ENCODE measurements around the gene SLC6A1. TPM values are rescaled to one million over a fixed set of nuclear protein-coding genes. Genes with fewer than 3 reads are reported as not detected.

SLC6A1 gene
- total and polyA plus RNA-seq, 11 donors, result 0.40 to 3.1 (median 1.2) TPM

DNA sequence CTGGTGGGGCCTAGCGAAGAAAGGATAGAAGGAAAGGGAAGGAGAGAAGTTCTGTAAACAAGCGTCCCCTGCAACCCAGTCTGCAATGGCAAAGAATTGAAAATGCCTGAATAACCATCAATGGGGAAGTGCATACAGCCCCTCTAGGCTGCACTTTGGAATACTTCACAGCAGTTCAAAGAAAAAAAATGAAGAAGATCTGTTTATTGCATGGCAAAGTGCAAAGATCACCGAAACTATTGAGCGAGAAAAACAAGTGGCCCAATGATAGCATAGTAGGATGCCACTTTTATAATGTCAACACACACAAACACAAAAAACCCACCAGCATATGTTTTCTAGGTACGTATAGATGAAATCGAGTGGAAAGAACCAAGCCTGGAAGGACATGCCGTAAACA, 13.6 kb upstream of the SLC6A1 start:
- peaks cover 0 to 5% (median 0%) of the 10 kb centered on the region in 12 donors for H3K9me3 ChIP-seq
- no peak for TF ChIP-seq POLR2A (IDR thresholded peaks at IDR 0.05)
- TF ChIP-seq, protein P1, sequence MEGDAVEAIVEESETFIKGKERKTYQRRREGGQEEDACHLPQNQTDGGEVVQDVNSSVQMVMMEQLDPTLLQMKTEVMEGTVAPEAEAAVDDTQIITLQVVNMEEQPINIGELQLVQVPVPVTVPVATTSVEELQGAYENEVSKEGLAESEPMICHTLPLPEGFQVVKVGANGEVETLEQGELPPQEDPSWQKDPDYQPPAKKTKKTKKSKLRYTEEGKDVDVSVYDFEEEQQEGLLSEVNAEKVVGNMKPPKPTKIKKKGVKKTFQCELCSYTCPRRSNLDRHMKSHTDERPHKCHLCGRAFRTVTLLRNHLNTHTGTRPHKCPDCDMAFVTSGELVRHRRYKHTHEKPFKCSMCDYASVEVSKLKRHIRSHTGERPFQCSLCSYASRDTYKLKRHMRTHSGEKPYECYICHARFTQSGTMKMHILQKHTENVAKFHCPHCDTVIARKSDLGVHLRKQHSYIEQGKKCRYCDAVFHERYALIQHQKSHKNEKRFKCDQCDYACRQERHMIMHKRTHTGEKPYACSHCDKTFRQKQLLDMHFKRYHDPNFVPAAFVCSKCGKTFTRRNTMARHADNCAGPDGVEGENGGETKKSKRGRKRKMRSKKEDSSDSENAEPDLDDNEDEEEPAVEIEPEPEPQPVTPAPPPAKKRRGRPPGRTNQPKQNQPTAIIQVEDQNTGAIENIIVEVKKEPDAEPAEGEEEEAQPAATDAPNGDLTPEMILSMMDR (IDR thresholded peaks at IDR 0.05), result no peak
- H3K4me3 ChIP-seq, result no peak overlapping the region
- 93 to 96% (median 95%) methylated on average over 7 of the region's 7 CpGs for WGBS, 4 donors
- H3K36me3 ChIP-seq, result no peaks in the 10 kb centered on the region
- intact Hi-C loops (cut with DNase I), result no loop called here
- no peak overlapping the region for H3K27ac ChIP-seq
- ATAC-seq (no peak), DNase-seq (peak in 1 of 5 donors; percentile 2)
- peaks cover 0 to 8% (median 0%) of the 10 kb centered on the region in 9 donors for H3K27me3 ChIP-seq
- H3K4me1 ChIP-seq, result peaks cover 0 to 25% (median 16%) of the 10 kb centered on the region in 12 donors

DNA sequence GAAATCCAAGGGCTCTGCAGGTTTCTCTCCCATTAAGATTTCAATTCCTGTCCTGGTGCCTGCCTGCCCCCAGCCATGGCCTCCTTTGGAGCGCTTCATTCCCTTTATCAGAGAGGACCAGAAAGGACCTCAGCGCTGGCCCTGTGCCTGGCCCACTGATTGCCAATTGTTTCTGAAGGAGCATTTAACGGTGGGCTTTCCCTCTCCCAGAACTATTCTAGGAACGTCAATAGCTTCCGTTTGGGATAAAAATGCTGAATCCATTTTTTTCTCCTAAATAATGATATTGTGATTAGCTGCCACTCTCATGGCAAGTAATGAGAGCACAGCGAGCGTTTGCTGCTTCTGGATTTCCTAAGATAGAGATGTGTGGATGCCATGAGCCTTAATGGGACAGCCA, 12.2 kb upstream of the SLC6A1 start:
- intact Hi-C loops (cut with DNase I), result loop anchor here in 5 of 10 donors (2.0 to 5.0 kb wide), 2 partner anchors 30 to 33 kb away; no protein-coding TSS in a partner anchor
- H3K4me1 ChIP-seq, result peaks cover 0 to 25% (median 16%) of the 10 kb centered on the region in 12 donors
- H3K27ac ChIP-seq, result no peak overlapping the region
- TF ChIP-seq, protein P1 (IDR thresholded peaks at IDR 0.05), result no peak
- TF ChIP-seq POLR2A (IDR thresholded peaks at IDR 0.05), result no peak
- no peak overlapping the region for H3K4me3 ChIP-seq
- peaks cover 0 to 4% (median 0%) of the 10 kb centered on the region in 9 donors for H3K27me3 ChIP-seq
- no peak for ATAC-seq
- peaks cover 0 to 5% (median 0%) of the 10 kb centered on the region in 12 donors for H3K9me3 ChIP-seq
- no peaks in the 10 kb centered on the region for H3K36me3 ChIP-seq
- no peak for DNase-seq
- 25 to 56% (median 33%) methylated on average over 7 of the region's 7 CpGs for WGBS, 4 donors

DNA sequence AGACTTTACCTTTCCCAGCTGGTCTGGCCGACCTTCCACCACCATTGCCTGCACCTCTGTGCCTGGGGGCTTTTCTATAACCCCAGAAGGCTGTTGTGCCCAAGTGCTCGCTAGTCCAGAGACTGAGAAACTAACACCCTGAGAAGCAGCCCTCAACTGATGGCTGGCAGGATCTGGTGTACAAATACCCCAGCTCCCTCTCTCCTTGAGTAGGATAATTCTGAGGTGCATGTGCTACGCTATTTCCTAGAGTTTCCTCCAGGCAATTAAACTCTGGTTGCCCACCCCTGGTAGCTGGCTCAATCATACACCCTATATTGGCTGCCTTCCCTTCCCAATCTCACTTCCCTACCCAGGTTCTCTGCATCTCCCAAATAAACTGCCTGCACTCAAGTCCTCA, 11.5 kb upstream of the SLC6A1 start:
- ATAC-seq (no peak), DNase-seq (no peak)
- TF ChIP-seq POLR2A (IDR thresholded peaks at IDR 0.05), result no peak
- TF ChIP-seq, protein P1 (IDR thresholded peaks at IDR 0.05), result no peak
- Histone ChIP-seq H3K27me3 (peaks cover 0 to 4% (median 0%) of the 10 kb centered on the region in 9 donors), H3K4me1 (peaks cover 0 to 25% (median 16%) of the 10 kb centered on the region in 12 donors), H3K9me3 (peaks cover 0 to 5% (median 0%) of the 10 kb centered on the region in 12 donors), H3K4me3 (no peak overlapping the region), H3K27ac (no peak overlapping the region), H3K36me3 (no peaks in the 10 kb centered on the region)
- 60 to 82% (median 69%) methylated on average over 3 of the region's 3 CpGs for WGBS, 4 donors
- intact Hi-C loops (cut with DNase I), result loop anchor here in 5 of 10 donors (2.0 to 5.0 kb wide), 2 partner anchors 30 to 34 kb away; no protein-coding TSS in a partner anchor

DNA sequence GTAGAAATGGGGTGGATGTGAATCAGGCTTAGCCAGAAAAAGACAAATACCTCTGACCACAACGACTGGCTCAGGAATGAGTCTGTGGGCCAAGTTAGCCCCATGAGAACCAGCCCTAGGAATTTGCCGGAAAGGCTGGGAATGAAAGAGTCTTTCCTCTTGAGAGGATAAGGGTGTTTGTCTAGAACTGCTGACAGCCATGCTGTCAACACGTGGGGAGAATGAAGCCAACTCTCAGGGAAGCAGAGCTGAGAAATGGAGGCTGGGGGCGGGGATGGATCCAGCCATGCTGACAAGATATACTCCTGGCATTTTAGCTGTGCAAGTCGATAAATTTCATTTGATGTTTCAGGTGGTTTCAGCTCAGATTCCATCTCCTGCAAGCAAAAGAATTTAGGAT, 10.6 kb upstream of the SLC6A1 start:
- intact Hi-C loops (cut with DNase I), result loop anchor here in 5 of 10 donors (2.0 to 5.0 kb wide), 2 partner anchors 31 to 35 kb away; no protein-coding TSS in a partner anchor
- H3K27me3 ChIP-seq, result peaks cover 0 to 4% (median 0%) of the 10 kb centered on the region in 9 donors
- peaks cover 0 to 5% (median 0%) of the 10 kb centered on the region in 12 donors for H3K9me3 ChIP-seq
- H3K27ac ChIP-seq, result no peak overlapping the region
- DNase-seq (no peak), ATAC-seq (peak in 3 of 4 donors; percentile 16 to 22 (median 16))
- 21 to 28% (median 23%) methylated on average over 5 of the region's 5 CpGs for WGBS, 4 donors
- no peak overlapping the region for H3K4me3 ChIP-seq
- TF ChIP-seq, protein P1 (IDR thresholded peaks at IDR 0.05), result no peak
- TF ChIP-seq POLR2A (IDR thresholded peaks at IDR 0.05), result no peak
- H3K4me1 ChIP-seq, result peaks cover 0 to 25% (median 16%) of the 10 kb centered on the region in 12 donors
- no peaks in the 10 kb centered on the region for H3K36me3 ChIP-seq

Data from heart left ventricle (tissue), 16 donors.